Measurements from ENCODE around the gene TSPO2. TPM values are rescaled to one million over a fixed set of nuclear protein-coding genes. Genes with fewer than 3 reads are reported as not detected.

The TSPO2 gene
- polyA plus RNA-seq, 1 donor (not counting 4 experiments of a cell fraction or from before 2014, with no cell fraction given): not detected

GRCh38 chr6:41025966-41026530 lies 16.2 kb upstream of the TSPO2 start:
- FAIRE-seq: no peak
- H3K9me1 ChIP-seq (ENCODE audit: control insufficient read depth, extremely low read depth, insufficient read depth, low read length): no peaks in the 10 kb centered on the region

GRCh38 chr6:41027241-41027640 lies 15.0 kb upstream of the TSPO2 start:
- H4K20me1 ChIP-seq (ENCODE audit: control insufficient read depth, extremely low read depth, insufficient read depth, low read length): no peaks in the 10 kb centered on the region
- no peak overlapping the region for H3K9ac ChIP-seq (ENCODE audit: control insufficient read depth, extremely low read depth, insufficient read depth, low read length)
- no peak for TF ChIP-seq EZH2 (IDR thresholded peaks at IDR 0.05; ENCODE audit: low read length)
- no peak for TF ChIP-seq CTCF (optimal IDR thresholded peaks at IDR 0.05 in 1 of 3, IDR thresholded peaks at IDR 0.05 in 1 of 3, conservative IDR thresholded peaks at IDR 0.05 in 1 of 3; ENCODE audit: extremely low read depth in 1 of 3, insufficient read depth in 2 of 3, low read length in 3 of 3)
- peaks cover 38% of the 10 kb centered on the region for H3K4me1 ChIP-seq (ENCODE audit: control insufficient read depth, extremely low read depth, insufficient read depth, low read length)
- DNase-seq (ENCODE audit: low read depth, low spot score) (no peak), FAIRE-seq (no peak)
- peak overlapping the region; percentile 1 for H2AFZ ChIP-seq (ENCODE audit: control insufficient read depth, low read length)
- no peaks in the 10 kb centered on the region for H3K27me3 ChIP-seq (ENCODE audit: control insufficient read depth, extremely low read depth, insufficient read depth, low read length)
- H3K4me2 ChIP-seq (ENCODE audit: control insufficient read depth, extremely low read depth, insufficient read depth, low read depth, low read length): peak overlapping the region; percentile 82
- no peak overlapping the region for H3K27ac ChIP-seq (ENCODE audit: control insufficient read depth, insufficient read depth, low read length)
- H3K9me1 ChIP-seq (ENCODE audit: control insufficient read depth, extremely low read depth, insufficient read depth, low read length): no peaks in the 10 kb centered on the region
- H3K36me3 ChIP-seq (ENCODE audit: control insufficient read depth in 2 of 2, extremely low read depth in 1 of 2, insufficient read depth in 2 of 2, low read length in 2 of 2): no peaks in the 10 kb centered on the region
- peak overlapping the region in 1 of 3 experiments; percentile 40 for H3K4me3 ChIP-seq (ENCODE audit: control insufficient read depth in 2 of 3, extremely low read depth in 1 of 3, insufficient read depth in 2 of 3, low read depth in 1 of 3, low read length in 3 of 3)
- H3K79me2 ChIP-seq (ENCODE audit: control insufficient read depth, insufficient read depth, low read length): no peaks in the 10 kb centered on the region
- no peaks in the 10 kb centered on the region for H3K9me3 ChIP-seq (ENCODE audit: control insufficient read depth, low read depth, low read length)
- dilution Hi-C loops (cut with MboI; ENCODE audit: extremely low pct_ligation_motif_present, low sequenced_read_pairs): no loop called here

More at GRCh38 chr6:41025966-41026530, 16.2 kb upstream of the TSPO2 start:
- Histone ChIP-seq H3K79me2 (ENCODE audit: control insufficient read depth, insufficient read depth, low read length) (no peaks in the 10 kb centered on the region), H3K36me3 (ENCODE audit: control insufficient read depth in 2 of 2, extremely low read depth in 1 of 2, insufficient read depth in 2 of 2, low read length in 2 of 2) (no peaks in the 10 kb centered on the region), H3K27ac (ENCODE audit: control insufficient read depth, insufficient read depth, low read length) (no peak overlapping the region), H3K9ac (ENCODE audit: control insufficient read depth, extremely low read depth, insufficient read depth, low read length) (no peak overlapping the region), H3K27me3 (ENCODE audit: control insufficient read depth, extremely low read depth, insufficient read depth, low read length) (no peaks in the 10 kb centered on the region), H3K4me3 (ENCODE audit: control insufficient read depth in 2 of 3, extremely low read depth in 1 of 3, insufficient read depth in 2 of 3, low read depth in 1 of 3, low read length in 3 of 3) (no peak overlapping the region), H3K4me2 (ENCODE audit: control insufficient read depth, extremely low read depth, insufficient read depth, low read depth, low read length) (no peak overlapping the region), H3K9me3 (ENCODE audit: control insufficient read depth, low read depth, low read length) (no peaks in the 10 kb centered on the region), H3K4me1 (ENCODE audit: control insufficient read depth, extremely low read depth, insufficient read depth, low read length) (peaks cover 48% of the 10 kb centered on the region), H4K20me1 (ENCODE audit: control insufficient read depth, extremely low read depth, insufficient read depth, low read length) (no peaks in the 10 kb centered on the region), H2AFZ (ENCODE audit: control insufficient read depth, low read length) (no peak overlapping the region)
- TF ChIP-seq EZH2 (IDR thresholded peaks at IDR 0.05; ENCODE audit: low read length): no peak
- no peak for TF ChIP-seq CTCF (optimal IDR thresholded peaks at IDR 0.05 in 1 of 3, IDR thresholded peaks at IDR 0.05 in 1 of 3, conservative IDR thresholded peaks at IDR 0.05 in 1 of 3; ENCODE audit: extremely low read depth in 1 of 3, insufficient read depth in 2 of 3, low read length in 3 of 3)
- DNase-seq (ENCODE audit: low read depth, low spot score): no peak
- dilution Hi-C loops (cut with MboI; ENCODE audit: extremely low pct_ligation_motif_present, low sequenced_read_pairs): no loop called here

Data from keratinocyte (primary cell).